RPMI7951 (cell line): ENCODE data around the gene CHST15. TPM values are rescaled to one million over a fixed set of nuclear protein-coding genes. Genes with fewer than 3 reads are reported as not detected.
"Not testable (repeated sequence)": the region's sequence is repeated elsewhere in the genome, so short reads cannot be mapped to it uniquely, and the experiment has no call there.

Experiments used
- DNase-seq: peaks from one replicate; pipeline ENCODE4 v3.0.0-alpha.2; 2012; ENCODE audit warnings: low read depth
- total RNA-seq: library from RNA; depleted of rRNA; stranded (reverse); fragments of >200 nt; shearing (Covaris generic); gene quantifications from 2 replicates; pipeline ENCODE4 v1.2.3, GENCODE V29; 2014

The CHST15 gene
- total RNA-seq, 1 experiment from 2014 or later, result 36.4 TPM

DNA sequence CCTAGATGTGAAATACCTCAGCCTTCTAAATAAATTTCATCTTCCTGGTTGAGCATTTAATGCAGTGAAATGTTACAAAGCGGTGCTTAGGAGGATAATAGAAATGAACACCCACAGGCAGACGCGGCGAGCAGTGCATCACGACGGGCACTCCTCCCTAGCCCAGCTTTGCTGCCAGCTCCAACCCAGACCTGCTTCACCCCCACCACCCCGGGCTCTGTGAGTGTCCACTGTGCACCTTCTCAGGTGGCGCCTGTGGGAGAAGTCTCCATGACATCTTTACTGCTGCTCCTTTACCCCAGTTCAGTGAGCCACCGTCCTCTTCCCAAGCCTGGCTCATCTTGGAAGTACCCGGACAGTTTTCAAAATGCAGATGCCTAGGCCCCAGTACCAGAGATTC, 5.2 kb upstream of the CHST15 start:
- no peak for DNase-seq

- DNase-seq, result no peak
These were observed 4.5 kb upstream of the CHST15 start for GRCh38 chr10:124097883-124098282.

DNA sequence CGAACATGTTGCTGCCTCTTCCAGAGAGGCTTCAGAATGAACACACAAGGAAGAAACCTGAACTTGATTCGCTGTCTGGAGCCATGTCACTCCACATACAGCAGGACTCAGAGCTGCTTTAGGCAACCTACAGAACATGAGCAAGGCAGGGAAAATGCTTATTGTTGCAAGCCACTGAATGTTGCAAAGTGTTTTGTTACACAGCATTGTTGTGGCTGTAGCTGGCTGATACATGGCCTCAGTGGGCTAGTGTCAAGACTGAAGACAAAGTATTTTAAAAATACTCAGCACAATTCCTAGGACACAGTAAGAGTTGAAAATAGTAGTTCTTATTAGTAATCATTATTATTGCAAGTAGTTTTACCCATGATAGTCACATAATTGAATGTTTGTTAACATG, 3.1 kb upstream of the CHST15 start:
- no peak for DNase-seq

GRCh38 chr10:124095801-124096200, 2.4 kb upstream of the CHST15 start:
- not testable (repeated sequence) for DNase-seq

GRCh38 chr10:124095096-124095495, 1.7 kb upstream of the CHST15 start:
- no peak for DNase-seq

- DNase-seq, result no peak
These were observed 1.0 kb upstream of the CHST15 start for GRCh38 chr10:124094419-124094785.

DNA sequence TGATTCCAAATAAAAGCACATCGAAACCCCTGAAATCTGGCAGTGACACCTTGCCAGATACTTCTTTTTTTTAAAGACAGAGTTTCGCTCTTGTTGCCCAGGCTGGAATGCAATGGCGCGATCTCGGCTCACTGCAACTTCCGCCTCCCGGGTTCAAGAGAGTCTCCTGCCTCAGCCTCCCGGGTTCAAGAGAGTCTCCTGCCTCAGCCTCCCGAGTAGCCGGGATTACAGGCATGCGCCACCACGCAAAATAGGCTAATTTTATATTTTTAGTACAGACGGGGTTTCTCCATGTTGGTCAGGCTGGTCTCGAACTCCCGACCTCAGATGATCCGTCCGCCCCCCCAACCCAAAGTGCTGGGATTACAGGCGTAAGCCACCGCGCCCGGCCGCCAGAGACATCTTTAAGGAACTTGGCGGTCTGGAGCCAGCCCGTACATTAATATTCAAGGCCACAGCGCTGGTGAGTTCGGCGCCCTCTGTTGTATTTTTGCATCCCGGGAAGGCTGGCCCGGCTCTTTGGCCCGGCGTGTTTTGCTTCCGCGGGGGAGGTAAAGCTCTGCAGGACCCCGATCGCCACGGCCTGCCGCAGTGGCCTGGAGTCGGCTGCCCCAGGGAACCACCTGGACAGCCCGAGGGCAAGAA, 498 bp upstream of the CHST15 start:
- peak; percentile 64 for DNase-seq

- peak; percentile 70 for DNase-seq
These were observed 1.0 kb downstream of the CHST15 start for GRCh38 chr10:124092250-124092859.

DNA sequence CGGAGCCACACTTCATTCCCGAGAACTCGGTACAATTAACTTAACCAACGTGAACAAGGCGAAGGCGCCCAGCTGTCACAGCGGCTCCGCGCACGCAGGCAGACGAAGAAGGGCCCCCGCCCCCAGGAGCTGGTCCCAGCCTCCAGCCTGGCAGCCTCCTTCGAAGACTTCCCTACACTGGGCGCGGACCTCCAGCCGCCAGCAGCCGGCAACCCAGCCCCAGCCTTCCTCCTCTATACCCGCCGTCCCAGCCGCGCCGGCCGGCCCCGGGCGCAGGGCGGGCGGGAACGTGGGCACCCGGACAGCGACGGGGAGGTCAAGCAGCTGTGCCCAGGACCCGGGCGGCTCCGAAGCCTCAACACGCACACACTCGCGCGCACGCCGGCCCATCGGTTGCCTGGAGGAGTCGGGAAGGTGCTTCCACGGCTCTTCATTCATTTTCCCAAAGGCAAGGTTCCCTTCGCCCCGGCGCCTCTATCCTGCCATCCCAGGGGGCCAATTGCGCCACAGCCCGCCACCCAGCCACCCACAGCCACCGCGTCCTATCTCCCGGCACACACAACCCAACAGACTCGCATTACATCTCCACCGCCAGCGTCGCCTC, 1.6 kb downstream of the CHST15 start:
- peak; percentile 37 for DNase-seq

DNA sequence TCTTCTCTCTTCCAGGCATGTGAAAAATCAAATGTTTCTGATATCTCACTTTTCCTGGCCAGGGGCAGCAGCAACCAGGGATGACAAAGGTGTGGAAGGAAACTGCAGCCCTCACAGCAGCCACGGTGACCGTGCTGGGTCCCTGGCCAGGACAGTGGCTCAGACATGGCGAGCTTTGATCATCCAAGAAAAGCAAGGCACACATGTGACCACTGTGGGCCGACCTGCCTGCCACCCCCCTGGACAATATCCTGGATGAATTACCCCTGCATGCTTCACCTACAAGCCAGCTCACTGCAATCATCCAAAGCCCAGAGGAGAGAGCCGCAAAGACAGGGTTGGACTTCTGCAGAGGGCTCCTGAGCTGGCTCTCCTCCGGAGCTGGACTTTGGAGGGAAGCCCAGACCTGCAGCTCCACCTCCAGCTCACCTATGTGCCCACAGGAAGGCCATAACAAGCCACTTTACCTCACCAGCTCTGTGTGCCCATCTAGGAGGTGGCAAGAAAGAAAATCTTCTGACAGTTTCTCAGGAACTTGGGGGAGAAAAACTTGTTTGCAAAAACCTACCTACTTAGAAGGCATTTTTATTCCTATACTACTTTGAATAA, 2.7 kb downstream of the CHST15 start:
- no peak for DNase-seq

DNA sequence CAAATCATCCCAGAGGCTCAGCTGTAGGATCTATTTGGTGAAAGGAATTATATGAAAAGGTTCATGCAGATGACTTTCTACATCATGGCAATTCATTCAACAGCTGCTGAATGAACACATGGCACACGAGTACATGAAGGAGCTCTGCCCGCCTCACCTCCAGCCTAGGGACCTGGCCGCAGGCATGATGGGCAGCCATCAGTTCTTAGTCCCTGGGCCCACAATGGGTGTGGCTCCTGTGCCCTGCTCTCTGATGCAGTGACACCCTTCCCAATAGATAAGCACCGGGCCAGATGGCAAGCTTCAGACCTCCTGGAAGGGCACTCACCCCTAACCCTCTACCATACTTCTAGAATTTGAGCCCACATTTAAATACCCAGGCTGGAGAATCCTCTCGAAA, 3.5 kb downstream of the CHST15 start:
- no peak for DNase-seq

DNA sequence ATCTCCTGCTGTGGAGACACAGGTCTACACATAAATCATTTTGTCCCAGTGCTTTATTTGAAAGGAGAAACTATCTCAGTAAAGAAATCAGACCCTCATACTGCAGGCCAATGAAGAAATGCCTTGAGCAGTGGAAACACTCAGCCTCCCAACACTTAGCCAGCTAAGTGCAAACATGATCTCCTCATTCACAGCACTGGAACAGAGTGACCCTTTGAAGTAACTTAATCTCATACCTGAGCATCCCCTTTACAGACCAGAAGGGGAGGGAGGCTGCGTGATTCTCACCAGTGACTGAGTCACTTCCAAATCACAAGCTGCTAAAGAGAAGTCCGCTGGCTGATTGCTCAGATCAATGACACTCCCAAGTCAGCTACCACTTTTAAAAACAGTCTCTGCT, 4.5 kb downstream of the CHST15 start:
- no peak for DNase-seq

- peak; percentile 69 for DNase-seq
These were observed 5.4 kb downstream of the CHST15 start for GRCh38 chr10:124087672-124088634.

- no peak for DNase-seq
These were observed 6.4 kb downstream of the CHST15 start for GRCh38 chr10:124086787-124087671.

GRCh38 chr10:124086097-124086710, 7.2 kb downstream of the CHST15 start:
- DNase-seq, result no peak

GRCh38 chr10:124085680-124086079, 7.7 kb downstream of the CHST15 start:
- no peak for DNase-seq

GRCh38 chr10:124084708-124085107, 8.7 kb downstream of the CHST15 start:
- DNase-seq, result peak; percentile 55

- peak; percentile 83 for DNase-seq
These were observed 9.5 kb downstream of the CHST15 start for GRCh38 chr10:124083740-124084397.

DNA sequence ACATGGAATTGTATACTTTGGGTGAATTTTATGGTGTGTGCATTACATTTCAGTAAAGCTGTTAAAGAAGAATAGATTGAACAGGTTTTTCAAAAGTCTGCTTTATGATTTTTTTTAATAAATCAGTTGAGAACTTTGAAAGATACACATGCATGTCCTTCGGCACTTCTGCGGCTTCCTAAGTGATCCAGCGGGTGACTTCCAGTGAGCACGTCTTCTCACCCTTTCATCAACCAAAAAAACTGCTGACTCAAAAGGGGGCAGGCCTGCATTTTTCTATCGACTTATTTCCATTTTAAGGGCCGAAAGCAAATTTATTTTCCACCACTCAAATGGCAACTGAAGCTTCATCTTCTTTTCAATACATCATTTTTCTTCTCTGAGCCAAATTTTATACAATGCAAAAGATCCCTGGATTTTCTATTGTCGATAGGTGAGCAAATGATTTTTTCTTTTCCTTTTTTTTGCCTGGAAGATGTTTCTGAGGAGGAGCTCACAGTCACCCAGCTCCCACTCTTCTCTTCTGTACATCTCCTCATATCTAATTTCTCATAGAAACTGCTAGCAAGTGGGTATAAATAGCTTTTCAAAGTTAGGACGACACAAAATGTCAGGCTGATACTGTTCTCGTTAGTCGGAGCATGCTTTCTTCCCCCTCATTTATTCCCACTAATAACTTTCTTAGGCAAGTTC, 10.2 kb downstream of the CHST15 start:
- DNase-seq, result no peak
